CD4-positive, alpha-beta T cell treated with Interferon gamma for 1 hour (primary cell): Measurements from ENCODE around the gene SPATS2L.

ENCODE experiments used
- DNase-seq: peaks from one replicate; pipeline ENCODE4 v3.0.0-alpha.2; 2020

Gene SPATS2L

DNA sequence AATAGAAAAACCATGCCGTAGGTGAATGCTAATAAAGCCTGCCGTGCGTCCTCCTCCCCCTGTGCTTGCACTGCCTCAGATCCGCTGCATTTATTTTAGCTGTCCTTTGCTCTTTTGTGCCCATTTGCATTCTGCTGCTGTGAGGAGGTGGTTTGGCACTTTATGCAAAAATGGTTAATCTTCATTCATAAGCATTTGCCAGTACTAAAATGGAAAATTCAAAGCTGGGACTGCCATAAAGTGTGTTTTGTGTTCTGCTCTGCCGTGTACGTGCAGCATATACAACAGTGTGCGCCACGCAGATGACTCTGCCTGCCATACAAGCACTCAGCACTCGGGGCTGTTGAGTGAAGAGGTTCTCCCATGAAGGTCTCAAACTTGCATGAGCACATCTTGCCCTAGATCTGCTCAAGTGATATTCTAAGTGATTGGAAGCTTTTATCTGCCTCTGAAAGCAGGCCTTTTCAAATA, 73.6 kb downstream of the SPATS2L start:
- DNase-seq, result no peak

DNA sequence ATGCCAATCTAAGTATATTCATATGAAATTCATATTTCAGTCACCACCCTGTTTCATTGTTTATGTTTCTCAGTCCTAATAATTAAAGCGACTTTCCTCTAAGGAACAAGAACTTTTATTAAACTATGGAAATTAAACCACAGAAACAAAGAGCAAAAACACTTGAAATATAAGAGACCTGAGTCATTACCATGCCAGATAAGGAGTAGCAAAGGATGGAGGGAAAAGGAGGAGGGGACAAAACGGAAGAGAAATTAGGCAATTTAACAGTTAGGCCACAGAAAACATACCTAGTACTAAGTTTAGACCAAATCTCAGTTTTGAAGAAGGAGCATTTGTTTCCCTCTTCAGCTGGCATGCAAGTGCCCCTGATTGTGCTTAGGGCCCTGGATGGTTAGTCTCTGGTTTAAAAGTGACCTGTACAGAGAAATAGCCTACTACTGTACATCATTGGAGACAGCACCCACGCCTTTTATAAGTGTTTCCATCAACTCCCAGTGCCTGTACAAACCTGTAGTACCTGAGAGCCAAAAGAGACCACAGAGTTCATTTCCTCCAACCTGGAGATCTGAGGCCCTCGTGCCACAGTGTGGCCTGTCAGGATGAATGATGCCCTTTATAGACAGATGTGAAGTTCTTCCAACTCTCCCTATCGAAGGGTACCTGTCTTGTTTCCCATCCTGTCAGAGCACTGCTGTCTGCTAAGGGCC, 74.5 kb downstream of the SPATS2L start:
- DNase-seq, result no peak

DNA sequence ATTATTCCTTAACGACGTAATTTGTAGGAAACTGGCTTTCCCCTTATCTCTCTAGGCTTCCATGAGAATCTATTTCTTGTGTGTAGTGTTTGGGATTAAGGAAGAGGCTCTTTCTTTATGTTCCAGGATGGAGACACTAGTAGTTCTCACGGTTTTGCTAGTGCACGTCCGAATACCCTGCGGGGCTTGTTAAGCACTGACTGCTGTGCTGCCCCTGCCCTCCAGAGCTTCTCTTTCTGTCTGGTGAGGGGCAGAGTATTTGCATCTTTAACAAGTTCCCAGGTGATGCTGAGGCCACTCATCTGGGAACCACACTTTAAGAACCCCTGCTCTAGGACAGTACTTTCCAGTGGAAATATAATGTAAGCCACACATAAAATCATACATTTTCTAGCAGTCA, 76.4 kb downstream of the SPATS2L start:
- no peak for DNase-seq

DNA sequence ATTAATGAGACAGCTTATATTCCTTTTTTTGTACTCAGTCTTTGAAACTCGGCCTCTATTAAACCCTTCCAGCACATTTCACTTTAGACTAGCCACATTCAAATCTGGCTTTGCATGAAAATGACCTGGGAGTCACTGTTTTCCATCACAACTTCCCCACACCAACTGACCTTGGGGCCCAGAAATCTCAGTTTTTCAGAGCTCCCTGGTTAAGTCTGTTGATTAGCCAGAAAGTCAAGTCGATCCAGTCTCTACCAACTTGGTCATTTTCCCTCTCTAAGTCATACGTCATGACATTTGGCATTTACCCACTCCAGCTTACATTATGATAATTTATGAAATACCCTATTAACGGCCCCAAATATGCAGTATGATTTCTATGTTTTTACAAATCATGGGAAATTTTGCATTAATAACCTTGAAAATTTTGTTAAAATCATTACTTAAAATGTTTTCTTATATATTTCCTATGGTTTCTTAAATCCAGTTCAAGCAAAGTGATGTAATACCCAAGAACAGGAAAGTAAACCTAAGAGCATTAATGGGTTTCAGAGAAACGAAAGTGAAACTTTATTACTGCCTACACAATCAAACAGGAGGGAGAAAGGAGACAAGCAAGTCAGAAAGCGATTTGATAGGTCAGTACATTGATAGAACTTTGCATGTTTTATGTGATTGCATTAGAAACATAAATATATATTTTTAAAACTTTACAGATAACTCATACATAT, 77.1 kb downstream of the SPATS2L start:
- no peak for DNase-seq

DNA sequence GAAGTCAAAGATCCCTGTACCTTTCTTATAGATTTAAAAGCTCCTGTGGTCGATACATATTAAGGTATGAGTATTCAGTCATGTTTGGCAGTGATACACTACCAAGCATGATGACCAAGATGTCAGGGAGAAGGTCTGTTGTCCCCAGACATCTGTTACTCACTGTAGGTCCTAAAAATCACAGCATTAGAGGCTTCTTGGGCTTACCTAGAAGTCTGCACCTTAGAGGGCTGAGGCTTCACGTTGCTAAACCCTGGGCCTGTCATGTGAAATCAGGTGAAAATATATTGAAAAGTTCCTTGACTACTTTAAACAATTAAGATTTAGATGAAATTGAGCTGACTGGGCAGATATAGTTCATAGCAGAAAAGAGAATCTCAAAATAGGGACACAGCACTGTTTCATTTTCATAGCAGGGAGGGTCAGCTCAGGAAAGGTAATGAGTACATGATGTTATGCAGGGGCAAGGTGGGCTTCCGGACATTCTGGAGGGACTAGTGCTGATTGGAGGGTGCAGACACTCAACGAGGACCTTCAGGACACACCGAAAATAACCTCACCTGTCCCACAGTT, 78.7 kb downstream of the SPATS2L start:
- no peak for DNase-seq

DNA sequence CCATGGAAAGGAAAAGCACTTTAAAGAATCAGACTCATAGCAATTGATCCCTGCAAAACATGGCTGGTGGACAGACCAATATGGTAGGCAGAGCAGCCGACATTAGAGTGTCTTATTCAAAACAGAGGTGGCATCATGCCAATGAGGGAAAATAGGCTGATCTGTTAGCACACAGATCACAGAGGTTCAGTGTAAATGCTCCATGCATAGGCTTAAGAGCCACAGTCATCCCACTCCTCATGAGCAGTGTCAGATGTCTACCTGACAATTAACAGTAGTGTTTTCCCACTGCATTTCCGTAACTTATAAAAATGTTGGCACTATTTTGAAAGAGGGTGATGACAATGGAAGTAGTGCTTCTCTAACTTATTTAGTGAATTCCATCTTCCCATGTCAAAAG, 86.7 kb downstream of the SPATS2L start:
- no peak for DNase-seq

DNA sequence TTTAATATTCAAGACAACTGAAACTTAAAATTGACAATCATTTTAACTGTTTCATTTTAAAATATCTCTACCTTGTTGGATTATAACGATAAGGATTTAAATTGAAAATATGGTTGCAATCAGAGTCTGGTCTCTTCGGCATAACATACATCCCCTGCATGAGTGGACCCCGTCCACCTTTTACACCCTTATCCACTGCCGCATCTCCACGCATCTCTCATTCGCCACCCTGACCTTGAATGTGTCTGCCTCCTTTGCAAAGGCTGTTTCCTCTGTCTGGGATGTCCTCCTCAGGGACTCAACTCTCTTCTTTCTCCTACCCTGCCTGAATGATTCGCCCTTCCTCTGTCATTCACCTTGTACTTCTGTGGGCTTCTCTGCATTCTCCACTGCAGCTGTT, 87.6 kb downstream of the SPATS2L start:
- DNase-seq, result no peak

DNA sequence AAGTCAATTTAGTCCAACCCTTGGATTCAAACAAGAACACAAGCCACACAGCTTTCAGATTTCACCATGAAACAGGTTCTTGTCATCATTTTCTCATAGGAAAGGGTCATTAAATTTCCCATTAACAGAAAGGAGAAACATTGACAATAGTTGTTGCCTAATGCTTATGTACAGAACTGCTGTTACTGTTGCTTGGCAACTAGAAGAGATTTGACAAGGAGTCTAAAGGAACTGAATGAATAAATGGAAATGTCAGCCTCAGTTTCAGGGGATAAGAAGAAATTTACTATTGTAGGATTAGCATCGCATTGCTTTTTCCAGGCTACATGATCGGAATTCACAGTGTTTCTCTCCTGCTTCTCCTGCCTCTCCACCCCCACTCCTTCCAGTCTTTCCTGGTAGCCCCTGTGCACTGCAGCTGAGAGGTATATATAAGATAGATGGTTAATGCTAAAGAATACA, 90.3 kb downstream of the SPATS2L start:
- no peak for DNase-seq

DNA sequence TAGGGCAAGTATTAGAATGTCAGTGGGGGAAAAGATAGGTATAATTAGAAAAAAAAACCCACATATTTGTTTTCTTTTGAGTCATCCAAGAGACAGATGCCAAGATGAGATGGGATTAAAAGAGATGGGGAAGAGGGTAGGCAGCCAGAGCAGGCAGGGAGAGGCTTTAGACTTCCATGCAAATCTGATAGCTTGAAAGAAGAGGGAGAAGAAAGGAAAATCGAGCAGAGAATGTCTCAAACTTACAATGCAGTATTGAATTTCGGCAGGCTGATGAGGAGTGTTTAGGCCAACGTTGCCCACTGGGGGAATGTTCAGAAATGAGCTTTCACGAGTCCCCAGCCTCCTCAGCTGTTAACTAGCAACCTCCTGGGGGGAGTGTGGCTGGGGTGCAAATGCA, 91.3 kb downstream of the SPATS2L start:
- DNase-seq, result no peak

DNA sequence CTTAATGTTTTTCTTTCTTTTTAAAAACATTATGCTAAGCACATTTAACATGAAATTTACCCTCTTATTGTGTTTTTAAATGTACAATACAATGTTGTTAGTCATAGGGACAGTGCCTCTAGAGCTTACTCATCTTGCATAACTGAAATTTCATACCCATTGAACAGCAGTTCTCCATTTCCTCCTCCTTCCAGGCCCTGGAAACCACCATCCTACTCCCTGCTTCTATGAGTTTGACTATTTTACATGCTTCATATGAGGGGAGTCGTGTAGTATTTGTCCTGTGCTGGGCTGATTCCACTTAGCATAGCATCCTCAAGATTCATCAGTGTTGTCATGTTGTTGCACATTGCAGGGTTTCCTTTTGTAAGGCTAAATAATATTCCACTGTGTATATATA, 92.6 kb downstream of the SPATS2L start:
- no peak for DNase-seq

DNA sequence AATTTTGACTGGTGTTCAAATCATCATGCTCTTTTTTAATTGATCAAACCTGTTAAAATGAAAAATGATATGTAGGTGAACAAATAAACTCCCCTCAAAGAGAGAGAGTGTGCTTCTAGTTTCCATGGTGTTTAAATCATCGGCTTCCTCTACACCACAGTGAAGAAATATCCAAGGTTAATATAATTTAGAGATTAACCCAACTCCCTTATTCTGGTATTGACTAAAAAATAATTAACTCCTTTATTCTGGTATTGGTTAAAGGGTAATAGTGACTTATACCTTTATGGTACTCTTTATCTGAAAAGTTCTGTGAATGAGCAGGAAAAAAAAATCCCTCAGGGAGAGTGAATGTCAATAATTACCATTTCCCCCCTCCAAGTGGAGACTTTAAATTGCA, 93.1 kb downstream of the SPATS2L start:
- DNase-seq, result no peak

DNA sequence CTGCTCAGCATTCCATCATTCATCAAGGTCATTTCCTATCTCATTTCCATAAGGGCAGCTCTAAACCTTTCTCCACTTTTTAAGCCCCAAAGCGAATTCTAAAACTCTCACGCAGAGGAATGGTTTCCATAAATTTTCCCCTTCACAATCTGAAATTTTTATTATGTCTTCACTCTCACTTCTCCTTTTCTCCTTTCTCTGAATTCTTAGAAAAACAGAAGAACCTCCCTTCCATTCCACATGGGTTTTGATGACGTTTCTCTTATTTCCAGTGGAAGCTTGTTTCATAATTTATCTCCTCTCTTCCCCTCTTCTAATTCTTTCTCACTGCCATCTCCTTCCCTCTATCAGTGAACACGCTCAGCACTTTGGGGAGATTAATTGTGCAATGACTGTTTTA, 97.3 kb downstream of the SPATS2L start:
- no peak for DNase-seq

DNA sequence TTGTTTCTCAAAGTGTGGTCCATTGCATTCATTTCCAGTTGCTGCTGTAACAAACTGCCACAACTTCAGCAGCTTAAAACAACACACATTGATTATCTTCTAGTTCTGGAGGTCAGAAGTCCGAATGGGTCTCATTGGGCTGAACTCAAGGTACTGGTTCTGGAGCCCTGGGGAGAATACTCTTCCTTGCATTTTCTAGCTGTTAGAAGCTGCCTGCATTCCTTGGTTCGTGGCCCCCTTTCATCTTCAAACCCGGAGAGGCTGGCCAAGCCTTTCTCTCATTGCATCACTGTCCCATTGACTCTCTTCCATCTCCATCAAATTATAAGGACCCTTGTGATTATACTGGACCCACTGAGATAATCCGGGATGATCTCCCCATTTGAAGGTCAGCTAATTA, 98.1 kb downstream of the SPATS2L start:
- no peak for DNase-seq

DNA sequence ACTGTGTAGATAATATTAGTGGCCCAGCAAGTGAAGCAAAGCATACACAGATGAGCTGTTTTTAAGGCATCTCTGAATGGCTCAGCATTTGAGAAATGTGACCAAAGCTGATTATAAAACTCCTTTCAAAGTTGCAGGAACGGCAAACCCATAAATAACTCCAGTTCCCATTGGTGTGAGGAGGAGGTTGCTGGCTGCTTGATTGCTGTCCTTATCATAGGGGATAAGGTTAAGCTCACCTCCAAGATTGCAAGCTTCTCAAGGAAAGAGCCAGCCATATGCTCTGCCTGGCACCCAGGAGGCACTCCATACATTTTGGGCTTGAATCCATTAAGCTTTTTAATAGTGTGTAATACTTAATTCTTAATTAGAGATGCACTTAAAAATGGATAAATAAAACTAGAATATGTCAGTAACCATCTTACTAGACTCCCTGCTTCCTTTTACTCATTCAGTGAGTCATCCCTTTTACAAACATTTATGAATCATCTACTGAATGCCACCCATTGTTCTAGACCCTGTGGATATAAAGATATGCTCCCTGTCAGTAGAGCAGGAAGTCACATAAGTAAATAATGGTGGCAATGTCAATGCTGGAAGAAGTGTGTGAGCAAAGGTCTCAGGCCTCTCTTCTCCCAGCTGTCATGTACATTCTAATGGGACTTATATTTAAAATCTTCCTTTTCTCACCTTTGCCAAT, 99.3 kb downstream of the SPATS2L start:
- no peak for DNase-seq

DNA sequence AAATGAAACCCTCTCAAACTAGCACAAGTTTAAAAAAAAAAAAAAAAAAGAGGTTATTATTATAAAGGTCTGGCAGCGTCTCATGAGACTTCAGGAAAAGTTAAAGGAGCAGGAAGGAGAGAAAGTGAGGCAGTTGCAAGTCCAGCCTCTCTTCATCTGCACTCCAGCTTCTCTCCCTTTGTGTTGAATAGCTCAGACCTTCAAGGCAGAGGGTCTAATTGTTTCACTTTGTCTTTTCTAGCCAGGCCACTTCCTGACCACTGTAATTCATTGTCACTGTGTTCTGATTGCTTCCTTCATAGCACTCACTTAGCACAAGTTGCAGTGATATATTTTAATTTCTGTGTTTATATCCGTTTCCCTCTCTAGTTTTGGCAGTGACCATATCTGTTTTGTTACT, 99.9 kb downstream of the SPATS2L start:
- DNase-seq, result no peak

DNA sequence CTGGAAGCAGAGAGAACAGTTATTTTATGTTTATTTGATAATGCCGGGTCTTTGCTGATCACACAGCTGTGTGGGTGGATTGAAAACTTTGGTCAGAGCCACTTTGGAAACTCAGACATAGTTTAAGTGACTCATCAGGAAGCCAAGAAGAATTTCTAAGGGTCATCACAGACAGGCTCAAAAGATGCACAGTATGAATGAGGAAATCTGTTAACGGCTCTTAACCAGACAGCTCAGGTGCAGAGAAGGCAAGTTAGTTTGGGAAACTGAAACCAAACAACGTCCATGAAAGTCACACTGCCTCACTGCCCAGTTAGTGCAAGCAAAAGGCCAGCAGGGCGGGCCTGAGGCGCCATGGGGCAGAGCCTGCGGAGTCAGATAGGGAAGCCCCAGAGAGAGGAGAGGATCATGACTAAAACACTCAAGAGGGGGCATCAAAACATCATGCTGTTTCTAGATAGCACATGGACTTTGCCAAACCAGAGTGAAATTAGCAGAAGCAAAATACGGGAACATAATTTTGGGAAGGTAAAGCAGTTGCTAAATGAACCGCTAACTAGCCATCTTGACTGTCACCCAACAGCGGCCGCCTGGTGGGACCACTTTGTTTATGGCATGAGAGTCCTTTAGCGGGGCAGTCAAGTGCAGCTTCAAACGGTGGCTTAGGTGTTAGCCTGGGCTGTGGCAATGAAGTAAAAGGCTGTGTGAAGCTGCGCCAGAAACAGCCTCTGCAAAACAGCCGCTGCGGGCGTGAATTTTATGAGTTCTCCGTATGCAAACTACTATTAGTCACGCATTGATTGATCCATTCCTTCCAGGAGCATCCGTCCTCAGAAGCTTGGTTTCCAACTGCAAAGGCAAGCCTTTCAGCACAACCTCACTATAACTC, 102.2 kb downstream of the SPATS2L start:
- no peak for DNase-seq

DNA sequence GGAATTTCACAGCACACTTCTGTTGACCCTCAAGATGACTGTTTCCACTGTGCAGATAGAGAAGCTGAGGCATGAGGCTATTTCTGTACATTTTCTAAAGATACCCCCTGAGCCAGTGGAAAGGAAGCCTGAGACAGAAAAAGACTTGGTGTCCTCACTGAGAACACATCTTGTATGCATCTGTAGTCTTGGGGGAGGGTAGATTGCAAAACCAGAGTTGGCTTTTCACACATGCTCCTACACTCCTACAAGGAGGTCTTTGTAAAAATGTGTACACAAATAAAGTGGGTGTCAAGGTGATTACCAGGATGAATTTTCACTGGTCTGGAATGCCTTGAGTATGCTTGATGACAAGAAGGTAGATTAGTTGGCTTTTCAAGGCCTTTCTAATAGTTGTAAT, 105.3 kb downstream of the SPATS2L start:
- no peak for DNase-seq

DNA sequence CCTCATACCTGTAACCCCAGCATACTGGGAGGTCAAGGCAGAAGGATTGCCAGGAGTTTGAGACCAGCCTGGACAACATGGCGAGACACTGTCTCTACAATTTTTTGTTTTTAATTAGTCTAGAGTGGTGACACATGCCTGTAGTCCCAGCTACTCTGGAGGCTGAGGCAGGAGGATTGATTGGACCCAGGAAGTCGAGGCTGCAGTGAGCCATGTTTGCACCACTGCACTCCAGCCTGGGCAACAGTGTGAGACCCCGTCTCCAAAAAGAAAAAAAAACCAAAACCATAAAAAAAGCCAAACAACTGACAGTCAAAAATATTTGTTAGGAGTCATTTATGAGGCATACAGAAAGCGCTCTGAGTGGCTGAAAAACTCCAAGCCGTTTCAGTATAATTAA, 107.9 kb downstream of the SPATS2L start:
- DNase-seq, result no peak

DNA sequence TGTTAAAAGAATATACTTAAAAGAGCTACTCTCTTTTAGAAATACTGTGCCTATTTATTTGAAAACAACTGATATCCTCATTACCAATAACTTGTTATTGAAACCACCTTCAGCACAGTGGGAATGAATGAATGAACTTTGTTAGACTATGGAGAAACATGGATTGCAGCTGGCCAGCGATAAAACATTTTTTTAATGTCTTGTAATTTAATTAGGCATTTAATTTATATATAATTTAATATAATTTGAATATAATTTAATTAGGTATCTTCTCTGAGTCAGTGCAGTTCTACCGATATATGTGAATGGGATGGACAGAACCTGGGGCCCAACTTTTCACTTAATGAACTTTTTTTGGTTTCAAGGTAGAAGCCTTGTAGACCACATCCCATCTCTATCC, 109.0 kb downstream of the SPATS2L start:
- DNase-seq, result no peak

DNA sequence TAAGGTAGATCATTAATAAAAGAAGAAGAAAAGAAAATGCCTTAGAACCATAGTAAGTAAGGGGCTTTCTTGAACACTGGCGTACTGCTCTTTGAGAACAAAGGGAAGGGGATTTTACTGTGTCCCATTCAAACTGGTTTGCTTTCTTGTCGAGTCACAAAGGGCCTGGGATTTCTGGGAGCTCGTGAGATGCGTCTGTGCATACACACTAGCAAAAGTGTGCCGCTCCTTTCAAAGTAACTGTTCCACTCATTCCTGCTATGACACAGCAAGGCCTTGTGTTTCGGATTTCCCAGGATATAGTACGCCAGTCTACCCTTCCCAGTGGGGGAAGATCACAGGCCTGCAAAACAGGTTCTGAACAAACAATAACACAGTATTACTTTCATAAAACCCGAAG, 110.4 kb downstream of the SPATS2L start:
- DNase-seq, result no peak

DNA sequence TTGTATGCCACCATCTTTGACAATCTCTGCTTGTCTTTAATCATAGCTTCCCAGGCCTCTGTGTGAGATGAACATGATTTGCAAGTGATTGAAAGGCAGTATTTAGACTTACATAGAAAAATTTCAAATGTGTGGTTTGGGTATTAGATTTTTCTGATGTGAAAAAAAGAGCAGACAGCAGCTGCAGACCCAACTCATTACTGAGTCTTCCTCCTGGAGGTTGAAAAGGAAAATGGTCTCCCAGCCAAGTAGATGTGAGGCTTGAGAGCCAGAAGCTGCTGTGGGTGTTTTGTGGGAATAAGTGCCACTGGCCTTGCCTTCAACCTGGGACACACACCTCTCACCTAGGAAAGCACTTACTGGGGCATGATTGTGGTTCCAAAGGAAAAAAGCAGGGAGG, 110.9 kb downstream of the SPATS2L start:
- DNase-seq, result no peak

DNA sequence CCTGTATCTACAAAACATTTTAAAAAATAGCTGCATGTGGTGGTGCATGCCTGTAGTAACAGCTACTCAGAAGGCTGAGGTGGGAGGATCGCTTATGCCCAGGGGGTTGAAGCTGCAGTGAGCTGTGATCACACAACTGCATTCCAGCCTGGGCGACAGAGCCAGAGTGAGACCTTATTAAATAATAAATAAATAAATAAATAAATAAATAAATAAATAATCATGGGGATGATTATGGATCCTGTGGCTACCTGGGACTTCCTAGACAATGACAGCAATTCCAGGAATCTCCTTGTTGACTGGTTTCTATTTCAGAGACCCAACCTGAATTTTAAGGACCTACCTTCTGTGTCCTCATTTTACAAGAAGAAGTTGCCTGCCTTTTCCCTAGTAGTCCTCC, 111.9 kb downstream of the SPATS2L start:
- DNase-seq, result no peak

DNA sequence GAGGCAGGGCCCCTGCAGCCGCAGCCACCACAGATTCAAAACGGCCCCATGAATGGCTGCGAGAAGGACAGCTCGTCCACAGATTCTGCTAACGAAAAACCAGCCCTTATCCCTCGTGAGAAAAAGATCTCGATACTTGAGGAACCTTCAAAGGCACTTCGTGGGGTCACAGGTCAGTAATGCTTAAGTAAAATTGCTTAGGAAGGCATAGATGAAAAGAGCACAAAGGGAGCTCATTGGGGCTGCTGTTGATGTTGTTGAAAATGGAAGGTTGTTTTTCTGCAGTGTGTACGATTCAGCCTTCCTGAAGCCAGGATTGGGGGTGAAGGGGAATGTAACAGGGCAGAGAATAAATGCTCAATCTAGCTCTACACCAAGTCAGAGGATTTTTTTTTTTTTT, 112.8 kb downstream of the SPATS2L start:
- DNase-seq, result no peak
